Measurements from ENCODE around the gene CFAP90.

The CFAP90 gene

DNA sequence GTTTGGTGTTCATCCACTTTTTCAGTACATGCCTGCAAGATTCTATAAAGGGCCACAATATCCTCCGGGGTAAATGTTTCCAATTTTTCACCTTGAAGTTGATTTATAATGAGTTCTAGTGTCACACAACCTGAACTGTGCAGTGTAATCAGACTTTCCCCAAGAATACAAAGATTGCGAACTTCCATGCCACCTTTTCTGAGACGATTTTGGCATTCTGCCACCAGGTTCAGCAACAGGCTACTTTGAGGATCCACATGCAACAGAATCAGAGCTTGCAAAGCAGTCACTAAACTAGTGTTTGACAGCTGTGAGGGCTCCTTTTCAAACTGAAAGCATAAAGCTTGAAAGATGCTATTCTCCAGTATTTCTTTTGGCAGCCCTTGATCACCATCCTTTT is 16.3 kb upstream of the CFAP90 start:
- no peak for DNase-seq

GRCh38 chr5:7866196-7866595 is 15.3 kb upstream of the CFAP90 start:
- no peak for DNase-seq

- DNase-seq = no peak
These were observed 7.1 kb upstream of the CFAP90 start for GRCh38 chr5:7857926-7858632.

DNA sequence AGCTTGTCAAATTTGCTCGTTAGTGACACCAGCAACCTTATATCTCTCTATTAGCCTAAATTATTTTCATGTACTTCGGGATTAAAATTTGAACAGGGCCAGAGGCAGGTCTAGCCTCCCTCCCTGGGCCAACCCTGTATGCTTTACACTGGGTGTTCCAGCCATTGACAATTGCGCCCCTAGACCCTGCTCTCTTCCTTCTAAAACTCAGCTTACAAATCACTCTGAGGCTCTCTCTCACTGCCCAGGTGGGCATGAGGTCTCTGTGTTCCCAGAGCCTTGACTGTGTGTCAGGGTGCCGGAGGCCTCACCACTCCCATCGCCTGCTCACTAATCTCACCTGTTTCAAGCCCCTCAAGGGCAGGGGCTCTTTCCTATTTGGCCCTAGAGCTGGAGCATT is 6.4 kb upstream of the CFAP90 start:
- no peak for DNase-seq

- DNase-seq = no peak
These were observed 5.9 kb upstream of the CFAP90 start for GRCh38 chr5:7856855-7857254.

DNA sequence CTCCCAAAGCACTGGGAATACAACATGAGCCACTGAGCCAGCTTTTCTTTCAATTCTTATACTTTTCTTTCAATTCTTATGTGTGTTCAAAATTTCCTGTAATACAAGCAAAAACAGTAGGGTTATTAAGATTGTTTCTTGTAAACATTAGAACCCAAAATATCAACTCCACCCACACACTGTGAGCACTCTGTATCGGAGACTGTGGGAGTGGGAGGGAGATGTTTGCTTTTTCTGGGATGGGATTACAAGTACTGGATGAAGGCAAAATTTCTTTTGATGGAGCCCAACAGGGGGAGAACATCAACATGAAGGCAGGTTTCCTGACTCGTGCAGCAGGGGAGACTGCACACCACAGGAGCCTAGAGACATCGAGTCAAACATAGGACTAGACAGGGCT is 4.7 kb upstream of the CFAP90 start:
- no peak for DNase-seq

DNA sequence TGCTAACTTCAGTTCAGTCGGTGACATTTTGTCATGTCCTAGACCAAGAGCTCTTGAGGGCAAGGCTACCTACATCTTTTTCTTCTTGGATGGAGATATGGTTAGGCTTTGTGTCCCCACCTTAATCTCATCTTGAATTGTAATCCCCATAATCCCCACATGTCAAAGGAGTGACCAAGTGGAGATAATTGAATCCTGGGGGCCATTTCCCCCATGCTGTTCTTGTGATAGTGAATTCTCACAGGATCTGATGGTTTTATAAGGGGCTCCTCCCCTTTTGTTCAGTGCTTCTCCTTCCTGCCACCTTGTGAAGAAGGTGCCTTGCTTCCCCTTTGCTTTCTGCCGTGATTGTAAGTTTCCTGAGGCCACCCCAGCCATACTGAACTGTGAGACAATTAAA is 2.1 kb upstream of the CFAP90 start:
- DNase-seq = no peak

DNA sequence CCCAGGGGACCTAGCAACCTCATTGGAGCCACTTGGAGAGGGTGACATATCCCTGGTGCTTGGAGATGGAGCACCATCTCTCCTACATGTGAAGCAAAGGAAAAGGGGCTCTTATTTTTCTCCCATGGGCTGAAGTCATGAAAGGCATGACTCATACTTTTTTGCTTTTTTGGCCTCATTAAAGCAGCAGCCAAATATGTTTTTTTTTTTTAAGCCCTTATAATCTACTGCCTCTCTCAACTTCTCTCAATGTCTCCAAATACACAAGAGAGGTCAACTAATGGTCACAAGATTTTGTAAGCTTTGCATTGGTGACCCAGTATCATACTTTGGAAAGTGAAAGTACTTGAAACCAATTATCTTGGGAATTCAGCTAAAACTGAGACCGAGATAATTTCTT is 1.6 kb upstream of the CFAP90 start:
- no peak for DNase-seq

GRCh38 chr5:7851617-7852289 is 820 bp upstream of the CFAP90 start:
- no peak for DNase-seq

DNA sequence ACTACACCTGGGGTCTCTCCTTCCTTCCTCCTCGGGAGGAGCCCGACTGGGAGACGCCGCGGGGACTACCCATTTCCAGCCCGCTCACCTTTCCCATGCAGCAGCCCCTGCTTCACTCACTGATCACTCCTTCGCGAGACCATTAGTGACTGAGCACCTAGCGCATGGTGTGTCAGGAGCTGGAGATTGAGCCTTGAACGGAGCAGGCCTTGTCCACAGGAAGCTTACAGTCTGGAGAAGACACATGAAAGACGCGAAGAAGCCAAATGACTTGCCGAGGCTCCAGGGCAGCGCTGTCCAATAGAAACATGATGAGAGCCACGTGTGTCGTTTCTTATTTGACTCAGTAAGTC is 283 bp upstream of the CFAP90 start:
- no peak for DNase-seq

- DNase-seq = no peak
These were observed 1.1 kb downstream of the CFAP90 start for GRCh38 chr5:7849681-7850394.

- no peak for DNase-seq
These were observed 2.6 kb downstream of the CFAP90 start for GRCh38 chr5:7848296-7848695.

- DNase-seq = no peak
These were observed 4.6 kb downstream of the CFAP90 start for GRCh38 chr5:7846327-7846726.

DNA sequence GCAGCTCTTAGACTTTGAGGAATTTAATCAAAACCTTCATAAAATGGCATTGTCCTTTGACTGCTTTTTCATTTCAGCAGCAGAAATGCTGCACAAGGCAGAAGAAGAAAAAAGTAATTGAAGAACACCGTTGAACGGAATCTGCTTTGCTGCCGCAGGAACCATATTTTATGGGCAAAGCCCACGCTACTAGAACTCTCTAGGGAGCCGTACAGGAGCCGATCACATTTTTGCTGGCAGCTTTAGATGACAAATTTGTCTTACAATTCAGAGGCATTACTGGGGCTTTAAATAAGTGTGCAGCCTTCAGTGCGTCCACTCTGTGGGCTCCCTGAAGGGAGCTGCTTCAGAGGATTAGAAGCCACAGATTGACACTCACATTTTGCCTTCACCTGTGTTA is 5.4 kb downstream of the CFAP90 start:
- DNase-seq = no peak

DNA sequence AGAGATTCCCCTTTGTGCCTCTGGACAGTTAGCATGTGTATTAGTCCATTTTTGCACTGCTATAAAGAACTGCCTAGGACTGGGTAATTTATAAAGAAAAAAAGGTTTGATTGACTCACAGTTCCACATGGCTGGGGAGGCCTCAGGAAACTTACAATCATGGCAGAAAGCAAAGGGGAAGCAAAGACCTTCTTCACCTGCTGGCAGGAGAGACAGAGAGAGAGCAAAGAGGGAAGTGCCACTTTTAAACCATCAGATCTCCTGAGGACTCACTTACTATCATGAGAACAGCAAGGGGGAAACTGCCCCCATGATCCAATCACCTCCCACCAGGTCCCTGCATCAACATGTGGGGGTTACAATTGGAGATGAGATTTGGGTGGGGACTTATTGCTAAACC is 6.0 kb downstream of the CFAP90 start:
- no peak for DNase-seq

DNA sequence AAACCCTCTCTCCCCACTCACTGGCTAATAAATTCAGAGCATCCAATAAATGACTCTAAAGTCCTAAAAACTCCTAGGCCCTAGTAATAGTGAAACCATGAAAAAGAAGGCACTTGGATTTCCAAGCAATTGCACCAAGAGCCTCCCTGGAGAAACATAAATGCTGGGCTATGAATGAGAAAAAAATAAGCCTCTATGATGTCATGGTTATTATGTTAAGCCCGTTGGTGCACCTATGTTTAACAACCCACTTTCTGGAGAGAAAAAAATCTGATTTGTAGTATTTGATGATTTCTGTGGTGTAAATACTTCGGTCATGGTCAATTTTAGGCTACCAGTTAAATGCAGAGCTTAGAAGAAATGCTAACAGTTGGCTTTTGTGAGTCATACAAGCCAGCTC is 8.4 kb downstream of the CFAP90 start:
- no peak for DNase-seq

DNA sequence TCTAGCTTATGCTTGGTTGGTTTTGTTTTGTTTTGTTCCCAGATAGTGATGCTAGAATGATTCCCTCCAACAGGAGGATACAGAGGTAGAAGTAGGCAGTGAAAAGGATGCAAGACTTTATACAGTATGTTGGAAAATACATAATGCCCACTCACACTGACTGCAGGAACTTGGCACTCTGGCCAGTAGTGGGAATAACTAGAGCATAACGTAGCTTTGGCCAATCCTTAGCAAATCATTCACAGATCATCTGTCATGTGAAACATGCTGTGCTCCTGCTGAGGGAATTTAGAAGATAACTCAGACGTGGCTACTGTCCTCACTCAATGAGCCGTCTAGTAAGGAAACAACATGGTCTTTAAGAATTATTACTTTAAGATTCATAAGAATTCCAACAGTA is 13.5 kb downstream of the CFAP90 start:
- no peak for DNase-seq

DNA sequence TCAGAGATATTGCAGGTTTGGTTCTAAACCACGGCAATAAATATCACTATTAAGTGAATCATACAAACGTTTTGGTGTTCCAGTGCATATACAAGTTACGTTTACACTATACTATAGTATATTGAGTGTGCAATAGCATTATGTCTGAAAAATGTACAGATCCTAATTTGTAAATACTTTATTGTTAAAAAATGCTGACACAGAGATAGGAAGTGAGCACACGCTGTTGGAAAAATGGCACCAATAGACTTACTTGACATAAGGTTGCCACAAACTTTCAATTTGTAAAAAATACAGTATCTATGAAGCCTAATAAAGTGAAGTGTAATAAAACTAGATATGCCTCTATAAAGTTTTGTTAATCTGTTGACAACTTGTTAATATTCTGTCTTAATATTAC is 16.0 kb downstream of the CFAP90 start:
- DNase-seq = no peak

DNA sequence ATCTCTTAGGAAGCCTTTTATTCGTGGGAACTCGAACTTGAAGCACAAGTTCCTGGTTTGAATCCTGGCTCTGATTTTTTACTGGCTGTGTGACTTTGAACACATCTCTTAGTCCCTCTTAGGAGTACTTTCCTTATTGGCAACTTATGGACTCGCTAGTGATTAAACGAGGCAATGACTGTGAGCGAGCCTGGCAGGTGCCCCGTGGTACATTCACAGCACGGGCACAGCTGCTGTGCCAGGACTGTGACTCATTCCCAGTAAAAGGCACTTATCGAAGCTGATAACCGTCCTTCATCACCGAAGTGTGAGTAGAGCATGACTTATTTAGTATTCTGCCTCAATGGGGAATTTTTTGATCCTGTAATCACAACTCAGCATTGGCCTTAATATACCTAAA is 22.7 kb downstream of the CFAP90 start:
- DNase-seq = no peak

GRCh38 chr5:7827610-7828009 is 23.3 kb downstream of the CFAP90 start:
- no peak for DNase-seq

- no peak for DNase-seq
These were observed 25.3 kb downstream of the CFAP90 start for GRCh38 chr5:7825630-7826029.

DNA sequence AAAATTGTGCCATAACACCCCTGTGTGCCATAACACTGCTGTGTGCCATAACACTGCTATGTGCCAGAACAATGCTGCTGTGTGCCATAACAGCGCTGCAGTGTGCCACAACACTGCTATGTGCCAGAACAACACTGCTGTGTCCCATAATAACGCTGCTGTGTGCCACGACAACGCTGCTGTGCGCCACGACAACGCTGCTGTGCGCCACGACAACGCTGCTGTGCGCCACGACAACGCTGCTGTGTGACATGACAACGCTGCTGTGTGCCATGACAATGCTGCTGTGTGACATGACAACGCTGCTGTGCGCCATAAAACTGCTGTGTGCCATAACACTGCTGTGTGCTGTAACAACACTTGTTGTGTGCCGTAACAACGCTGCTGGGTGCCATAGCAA is 25.9 kb downstream of the CFAP90 start:
- no peak for DNase-seq

GRCh38 chr5:7823594-7823993 is 27.3 kb downstream of the CFAP90 start:
- no peak for DNase-seq

GRCh38 chr5:7822449-7822848 is 28.5 kb downstream of the CFAP90 start:
- no peak for DNase-seq

GRCh38 chr5:7816535-7816901 is 34.4 kb downstream of the CFAP90 start:
- DNase-seq = no peak

Data from stimulated activated CD4-positive, alpha-beta T cell treated with anti-CD3 and anti-CD28 coated beads, Interleukin-4, amount 100 ng/mL, for 1 hour (primary cell).